Measurements from ENCODE around the gene BTBD9.

BTBD9 gene

GRCh38 chr6:38225766-38226165, 414.0 kb downstream of the BTBD9 start:
- Histone ChIP-seq H3K27ac (no peak overlapping the region), H3K36me3 (no peaks in the 10 kb centered on the region), H3K4me3 (ENCODE audit: low read depth, low read length) (no peak overlapping the region), H3K9me3 (ENCODE audit: severe bottlenecking) (no peaks in the 10 kb centered on the region), H3K27me3 (ENCODE audit: insufficient read depth, low read depth, severe bottlenecking) (no peaks in the 10 kb centered on the region)
- no peak for DNase-seq
- TF ChIP-seq, protein P1, sequence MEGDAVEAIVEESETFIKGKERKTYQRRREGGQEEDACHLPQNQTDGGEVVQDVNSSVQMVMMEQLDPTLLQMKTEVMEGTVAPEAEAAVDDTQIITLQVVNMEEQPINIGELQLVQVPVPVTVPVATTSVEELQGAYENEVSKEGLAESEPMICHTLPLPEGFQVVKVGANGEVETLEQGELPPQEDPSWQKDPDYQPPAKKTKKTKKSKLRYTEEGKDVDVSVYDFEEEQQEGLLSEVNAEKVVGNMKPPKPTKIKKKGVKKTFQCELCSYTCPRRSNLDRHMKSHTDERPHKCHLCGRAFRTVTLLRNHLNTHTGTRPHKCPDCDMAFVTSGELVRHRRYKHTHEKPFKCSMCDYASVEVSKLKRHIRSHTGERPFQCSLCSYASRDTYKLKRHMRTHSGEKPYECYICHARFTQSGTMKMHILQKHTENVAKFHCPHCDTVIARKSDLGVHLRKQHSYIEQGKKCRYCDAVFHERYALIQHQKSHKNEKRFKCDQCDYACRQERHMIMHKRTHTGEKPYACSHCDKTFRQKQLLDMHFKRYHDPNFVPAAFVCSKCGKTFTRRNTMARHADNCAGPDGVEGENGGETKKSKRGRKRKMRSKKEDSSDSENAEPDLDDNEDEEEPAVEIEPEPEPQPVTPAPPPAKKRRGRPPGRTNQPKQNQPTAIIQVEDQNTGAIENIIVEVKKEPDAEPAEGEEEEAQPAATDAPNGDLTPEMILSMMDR (IDR thresholded peaks at IDR 0.05; ENCODE audit: low read depth, low read length): no peak

- no peak for DNase-seq
- TF ChIP-seq, protein P1 (IDR thresholded peaks at IDR 0.05; ENCODE audit: low read depth, low read length): no peak
- Histone ChIP-seq H3K9me3 (ENCODE audit: severe bottlenecking) (no peaks in the 10 kb centered on the region), H3K4me3 (ENCODE audit: low read depth, low read length) (no peak overlapping the region), H3K36me3 (no peaks in the 10 kb centered on the region), H3K27ac (no peak overlapping the region), H3K27me3 (ENCODE audit: insufficient read depth, low read depth, severe bottlenecking) (no peaks in the 10 kb centered on the region)
Observed at GRCh38 chr6:38221251-38221650, 418.5 kb downstream of the BTBD9 start.

DNA sequence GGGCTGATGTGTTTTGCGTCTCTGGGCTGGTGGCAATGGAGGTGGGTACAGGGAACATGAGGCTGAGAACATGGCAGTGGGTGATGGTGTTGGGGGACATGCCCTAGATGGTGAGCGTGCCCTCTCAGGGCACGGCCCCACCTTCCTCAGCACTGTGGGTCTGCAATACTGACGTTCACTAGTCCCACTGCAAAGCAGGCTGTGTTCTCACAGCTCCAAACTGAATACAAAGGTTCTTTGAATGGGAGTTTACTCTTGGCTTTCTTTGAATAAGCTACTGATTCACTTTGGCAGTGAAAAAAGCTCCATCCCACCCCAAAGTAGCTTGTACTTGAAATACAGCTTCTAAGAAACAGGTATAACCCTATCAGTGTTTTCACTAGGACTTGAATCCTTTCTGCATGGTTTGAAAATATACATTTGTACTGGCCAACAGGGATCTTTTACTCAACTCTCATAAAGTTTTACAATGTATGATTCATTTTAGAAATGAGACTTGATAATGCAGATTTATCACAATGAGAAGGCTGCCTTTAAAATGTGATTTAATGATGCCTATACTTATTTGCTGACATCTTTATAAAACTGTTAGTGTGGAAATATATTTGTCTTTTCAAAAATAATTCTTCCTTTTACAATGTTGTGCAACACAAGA, 419.5 kb downstream of the BTBD9 start:
- H3K4me3 ChIP-seq (ENCODE audit: low read depth, low read length): no peak overlapping the region
- H3K9me3 ChIP-seq (ENCODE audit: severe bottlenecking): no peaks in the 10 kb centered on the region
- no peaks in the 10 kb centered on the region for H3K27me3 ChIP-seq (ENCODE audit: insufficient read depth, low read depth, severe bottlenecking)
- TF ChIP-seq, protein P1 (IDR thresholded peaks at IDR 0.05; ENCODE audit: low read depth, low read length): no peak
- H3K27ac ChIP-seq: no peak overlapping the region
- no peaks in the 10 kb centered on the region for H3K36me3 ChIP-seq
- no peak for DNase-seq

DNA sequence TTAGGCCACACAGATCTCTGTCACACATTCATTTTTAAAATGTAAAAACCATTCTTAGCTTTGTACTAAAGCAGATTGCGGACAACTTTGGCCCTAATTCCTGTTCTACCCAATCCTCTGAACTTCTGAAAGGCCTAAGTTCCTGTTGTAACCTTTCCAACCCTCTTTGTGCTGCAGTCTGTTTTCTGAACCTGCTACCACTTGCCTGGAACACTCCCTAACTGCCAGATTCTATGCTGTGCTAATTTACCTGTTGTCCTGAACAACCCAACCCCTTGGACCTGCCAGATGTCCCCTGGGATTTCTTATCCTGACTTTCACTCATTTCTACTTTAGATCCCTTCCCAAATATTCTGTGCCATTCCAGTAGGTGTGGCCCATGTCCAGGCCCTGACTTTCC, 421.5 kb downstream of the BTBD9 start:
- Histone ChIP-seq H3K36me3 (no peaks in the 10 kb centered on the region), H3K27me3 (ENCODE audit: insufficient read depth, low read depth, severe bottlenecking) (no peaks in the 10 kb centered on the region), H3K4me3 (ENCODE audit: low read depth, low read length) (no peak overlapping the region), H3K9me3 (ENCODE audit: severe bottlenecking) (no peaks in the 10 kb centered on the region), H3K27ac (no peak overlapping the region)
- no peak for DNase-seq
- TF ChIP-seq, protein P1 (IDR thresholded peaks at IDR 0.05; ENCODE audit: low read depth, low read length): no peak

DNA sequence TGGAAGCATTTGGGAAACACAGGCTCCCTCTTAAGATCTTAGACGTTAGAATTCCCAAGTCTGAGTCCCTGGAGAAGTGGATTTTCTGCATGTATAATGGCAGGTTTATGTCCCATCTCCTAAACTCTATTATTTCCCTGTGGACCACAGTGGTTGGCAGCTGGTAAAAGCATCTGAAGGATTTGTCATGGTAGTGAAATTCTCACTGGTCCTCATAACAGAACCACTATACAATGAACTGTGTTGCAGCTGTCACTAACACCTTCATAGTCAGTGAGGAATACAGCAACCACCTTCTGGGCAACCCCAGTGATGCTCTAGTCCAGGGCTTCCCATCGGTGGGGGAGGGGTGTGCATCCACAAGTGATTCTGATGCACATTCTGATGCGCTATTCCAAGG, 423.3 kb downstream of the BTBD9 start:
- Histone ChIP-seq H3K9me3 (ENCODE audit: severe bottlenecking) (no peaks in the 10 kb centered on the region), H3K27ac (no peak overlapping the region), H3K4me3 (ENCODE audit: low read depth, low read length) (no peak overlapping the region), H3K27me3 (ENCODE audit: insufficient read depth, low read depth, severe bottlenecking) (no peaks in the 10 kb centered on the region), H3K36me3 (no peaks in the 10 kb centered on the region)
- DNase-seq: no peak
- TF ChIP-seq, protein P1 (IDR thresholded peaks at IDR 0.05; ENCODE audit: low read depth, low read length): no peak

Data from WERI-Rb-1 (cell line).